ENCODE results near the gene RBM34.
"Not testable (repeated sequence)": the region's sequence is repeated elsewhere in the genome, so short reads cannot be mapped to it uniquely, and the experiment has no call there.

GRCh38 chr1:235092415-235092814, 68.6 kb downstream of the RBM34 start:
- TF ChIP-seq TCF7L2 (IDR thresholded peaks at IDR 0.05; ENCODE audit: low read depth, low read length); CTCF (IDR thresholded peaks at IDR 0.05): not testable (repeated sequence)

Data from Panc1 (cell line).